GM23248 (cell line): ENCODE measurements around the gene STH.

ENCODE experiments used
- EZH2 ChIP-seq: fragments of 200-600 bp; sonication (generic); IDR thresholded peaks from 2 replicates; pipeline ENCODE4 v1.6.1; 2018; ENCODE audit warnings: antibody characterized with exemption, mild to moderate bottlenecking; ENCODE audit not compliant: insufficient read depth, poor library complexity, severe bottlenecking
- EZH2phosphoT487 ChIP-seq: fragments of 200-600 bp; sonication (generic); IDR thresholded peaks from 2 replicates; pipeline ENCODE4 v1.6.1; 2018; ENCODE audit warnings: antibody characterized with exemption, moderate library complexity, mild to moderate bottlenecking, low read depth; ENCODE audit not compliant: insufficient read depth

DNA sequence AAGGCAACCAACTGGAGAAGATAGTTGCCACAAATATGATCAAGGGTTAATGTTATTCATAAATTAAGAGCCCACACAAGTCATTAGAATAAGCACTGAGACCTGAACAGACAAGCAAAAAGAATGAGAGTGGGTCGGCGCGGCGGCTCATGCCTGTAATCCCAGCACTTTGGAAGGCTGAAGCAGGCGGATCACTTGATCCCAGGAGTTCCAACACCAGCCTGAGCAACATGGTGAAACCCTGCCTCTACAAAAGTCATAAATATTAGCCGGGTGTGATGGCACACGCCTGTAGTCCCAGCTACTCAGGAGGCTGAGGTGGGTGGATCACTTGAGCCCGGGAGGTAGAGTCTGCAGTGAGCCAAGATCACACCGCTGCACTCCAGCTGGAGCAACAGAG, 40.7 kb upstream of the STH start:
- TF ChIP-seq EZH2 (no peak), EZH2phosphoT487 (no peak)
